Dermis microvascular lymphatic vessel endothelial cell (primary cell): ENCODE measurements around the gene HERC6. TPM values are rescaled to one million over a fixed set of nuclear protein-coding genes. Genes with fewer than 3 reads are reported as not detected.

ENCODE experiments used
- total RNA-seq: library from RNA; depleted of rRNA; stranded (reverse); fragments of >200 nt; gene quantifications from 2 replicates; pipeline ENCODE4 v1.2.1, GENCODE V29; 2014

The HERC6 gene
- total RNA-seq, 1 donor from 2014 or later, result 5.4 TPM

Other genes with a start within 250 kb of the HERC6 start
- gene ABCG2, start 220.2 kb upstream of the HERC6 start, total RNA-seq, result 11.6 and 13.6 TPM in 2 replicates
- gene PPM1K, start 94.3 kb upstream of the HERC6 start, total RNA-seq, result 3.9 and 5.2 TPM in 2 replicates
- 1.4 and 3.4 TPM in 2 replicates for gene HERC5, start 78.3 kb downstream of the HERC6 start, total RNA-seq
- gene PYURF, start 144.9 kb downstream of the HERC6 start, total RNA-seq, result 80.8 and 94.1 TPM in 2 replicates
- 7.7 and 8.3 TPM in 2 replicates for gene HERC3, start 213.6 kb downstream of the HERC6 start, total RNA-seq